ENCODE measurements around the gene SOX3. TPM values are rescaled to one million over a fixed set of nuclear protein-coding genes. Genes with fewer than 3 reads are reported as not detected.

Gene SOX3
- total RNA-seq, 1 experiment from 2014 or later, result not detected

DNA sequence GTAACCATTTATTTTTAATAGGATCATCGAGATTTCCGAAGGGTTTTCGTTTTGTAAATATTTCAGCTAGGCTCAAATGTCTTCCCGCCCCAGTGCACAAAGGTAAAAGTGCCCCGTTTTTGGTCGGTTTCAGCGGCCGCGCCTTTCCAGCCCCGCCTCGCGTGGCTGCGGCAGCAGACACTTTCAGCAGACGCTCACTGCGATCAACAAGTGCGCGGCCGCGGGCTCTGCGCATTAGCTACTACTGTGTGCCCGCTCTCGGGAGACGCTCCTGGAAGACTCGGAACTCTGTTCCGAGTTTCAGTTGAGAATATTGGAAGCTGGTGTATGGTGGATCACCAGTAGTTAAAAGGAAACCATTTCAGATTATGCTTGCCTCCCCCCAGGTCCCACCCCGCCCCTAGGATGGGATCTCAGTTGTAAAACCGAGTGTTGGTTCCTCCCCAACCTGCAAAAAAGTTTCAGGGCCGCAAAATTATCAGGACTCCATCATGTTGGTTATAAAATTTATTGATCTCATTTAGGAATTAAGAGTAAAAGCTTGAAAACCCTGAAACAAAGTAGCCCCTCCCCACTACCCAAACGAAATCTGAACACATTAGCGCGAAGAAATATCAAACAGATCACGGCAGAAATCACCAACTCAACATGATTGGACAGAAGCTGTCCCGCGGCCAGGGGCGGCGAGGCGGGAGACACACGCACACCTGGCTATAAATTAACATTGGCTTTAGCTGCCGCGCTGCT, 2.2 kb downstream of the SOX3 start:
- H4K20me1 ChIP-seq (ENCODE audit: insufficient read depth), result no peaks in the 10 kb centered on the region
- no peak overlapping the region for H3K27ac ChIP-seq (ENCODE audit: low read depth, low read length)
- no peak overlapping the region for H3K4me3 ChIP-seq (replicated peaks in 1 of 2; ENCODE audit: low read depth in 1 of 2, low read length in 2 of 2)
- TF ChIP-seq POLR2A (IDR thresholded peaks at IDR 0.05; ENCODE audit: borderline replicate concordance, extremely low read depth, insufficient read depth, insufficient read length), result no peak
- no peak for TF ChIP-seq EZH2phosphoT487 (IDR thresholded peaks at IDR 0.05; ENCODE audit: borderline replicate concordance)
- no peak for TF ChIP-seq CBX3 (IDR thresholded peaks at IDR 0.05; ENCODE audit: low read depth)
- no peak for TF ChIP-seq RAD21 (IDR thresholded peaks at IDR 0.05; ENCODE audit: low read depth)
- TF ChIP-seq SIN3A (IDR thresholded peaks at IDR 0.05; ENCODE audit: low read depth), result no peak
- TF ChIP-seq FOSL1 (IDR thresholded peaks at IDR 0.05; ENCODE audit: low read depth), result no peak
- TF ChIP-seq POLR2AphosphoS5 (IDR thresholded peaks at IDR 0.05; ENCODE audit: low read depth, low read length), result no peak
- TF ChIP-seq EZH2 (IDR thresholded peaks at IDR 0.05), result no peak
- TF ChIP-seq SRF (IDR thresholded peaks at IDR 0.05; ENCODE audit: low read depth), result no peak
- TF ChIP-seq JUND (IDR thresholded peaks at IDR 0.05), result no peak
- TF ChIP-seq, protein P1, sequence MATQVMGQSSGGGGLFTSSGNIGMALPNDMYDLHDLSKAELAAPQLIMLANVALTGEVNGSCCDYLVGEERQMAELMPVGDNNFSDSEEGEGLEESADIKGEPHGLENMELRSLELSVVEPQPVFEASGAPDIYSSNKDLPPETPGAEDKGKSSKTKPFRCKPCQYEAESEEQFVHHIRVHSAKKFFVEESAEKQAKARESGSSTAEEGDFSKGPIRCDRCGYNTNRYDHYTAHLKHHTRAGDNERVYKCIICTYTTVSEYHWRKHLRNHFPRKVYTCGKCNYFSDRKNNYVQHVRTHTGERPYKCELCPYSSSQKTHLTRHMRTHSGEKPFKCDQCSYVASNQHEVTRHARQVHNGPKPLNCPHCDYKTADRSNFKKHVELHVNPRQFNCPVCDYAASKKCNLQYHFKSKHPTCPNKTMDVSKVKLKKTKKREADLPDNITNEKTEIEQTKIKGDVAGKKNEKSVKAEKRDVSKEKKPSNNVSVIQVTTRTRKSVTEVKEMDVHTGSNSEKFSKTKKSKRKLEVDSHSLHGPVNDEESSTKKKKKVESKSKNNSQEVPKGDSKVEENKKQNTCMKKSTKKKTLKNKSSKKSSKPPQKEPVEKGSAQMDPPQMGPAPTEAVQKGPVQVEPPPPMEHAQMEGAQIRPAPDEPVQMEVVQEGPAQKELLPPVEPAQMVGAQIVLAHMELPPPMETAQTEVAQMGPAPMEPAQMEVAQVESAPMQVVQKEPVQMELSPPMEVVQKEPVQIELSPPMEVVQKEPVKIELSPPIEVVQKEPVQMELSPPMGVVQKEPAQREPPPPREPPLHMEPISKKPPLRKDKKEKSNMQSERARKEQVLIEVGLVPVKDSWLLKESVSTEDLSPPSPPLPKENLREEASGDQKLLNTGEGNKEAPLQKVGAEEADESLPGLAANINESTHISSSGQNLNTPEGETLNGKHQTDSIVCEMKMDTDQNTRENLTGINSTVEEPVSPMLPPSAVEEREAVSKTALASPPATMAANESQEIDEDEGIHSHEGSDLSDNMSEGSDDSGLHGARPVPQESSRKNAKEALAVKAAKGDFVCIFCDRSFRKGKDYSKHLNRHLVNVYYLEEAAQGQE (IDR thresholded peaks at IDR 0.05; ENCODE audit: low read depth), result no peak
- TF ChIP-seq, protein P2, sequence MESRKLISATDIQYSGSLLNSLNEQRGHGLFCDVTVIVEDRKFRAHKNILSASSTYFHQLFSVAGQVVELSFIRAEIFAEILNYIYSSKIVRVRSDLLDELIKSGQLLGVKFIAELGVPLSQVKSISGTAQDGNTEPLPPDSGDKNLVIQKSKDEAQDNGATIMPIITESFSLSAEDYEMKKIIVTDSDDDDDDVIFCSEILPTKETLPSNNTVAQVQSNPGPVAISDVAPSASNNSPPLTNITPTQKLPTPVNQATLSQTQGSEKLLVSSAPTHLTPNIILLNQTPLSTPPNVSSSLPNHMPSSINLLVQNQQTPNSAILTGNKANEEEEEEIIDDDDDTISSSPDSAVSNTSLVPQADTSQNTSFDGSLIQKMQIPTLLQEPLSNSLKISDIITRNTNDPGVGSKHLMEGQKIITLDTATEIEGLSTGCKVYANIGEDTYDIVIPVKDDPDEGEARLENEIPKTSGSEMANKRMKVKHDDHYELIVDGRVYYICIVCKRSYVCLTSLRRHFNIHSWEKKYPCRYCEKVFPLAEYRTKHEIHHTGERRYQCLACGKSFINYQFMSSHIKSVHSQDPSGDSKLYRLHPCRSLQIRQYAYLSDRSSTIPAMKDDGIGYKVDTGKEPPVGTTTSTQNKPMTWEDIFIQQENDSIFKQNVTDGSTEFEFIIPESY (IDR thresholded peaks at IDR 0.05; ENCODE audit: extremely low read depth, insufficient replicate concordance, low read length), result no peak
- no peak for TF ChIP-seq YY1 (IDR thresholded peaks at IDR 0.05; ENCODE audit: extremely low read depth, insufficient replicate concordance, low read depth, low read length)
- TF ChIP-seq TCF7L2 (IDR thresholded peaks at IDR 0.05; ENCODE audit: borderline replicate concordance, extremely low read depth, insufficient read depth, insufficient read length), result no peak
- no peak for TF ChIP-seq MAX (IDR thresholded peaks at IDR 0.05)
- no peak for TF ChIP-seq ZFX (IDR thresholded peaks at IDR 0.05)
- no peak for TF ChIP-seq EGR1 (IDR thresholded peaks at IDR 0.05; ENCODE audit: low read depth)
- no peak for TF ChIP-seq SP1 (IDR thresholded peaks at IDR 0.05; ENCODE audit: low read depth)
- TF ChIP-seq CEBPB (IDR thresholded peaks at IDR 0.05; ENCODE audit: low read depth), result no peak
- no peaks in the 10 kb centered on the region for H3K27me3 ChIP-seq (ENCODE audit: insufficient read depth, low read length)
- CTCF ChIA-PET, result no interaction called here
- H3K9me2 ChIP-seq (ENCODE audit: insufficient read depth), result no peaks in the 10 kb centered on the region
- no peaks in the 10 kb centered on the region for H3K4me1 ChIP-seq (ENCODE audit: control insufficient read depth in 1 of 2, insufficient read depth in 2 of 2, low read length in 2 of 2)
- DNase-seq (ENCODE audit: low read depth, low spot score) (no peak), ATAC-seq (no peak)
- BruUV-seq (replicated peaks), result no TSS peak
- no peaks in the 10 kb centered on the region for H3K79me2 ChIP-seq (ENCODE audit: insufficient read depth, low read length)
- no peaks in the 10 kb centered on the region for H3K36me3 ChIP-seq (ENCODE audit: control insufficient read depth in 1 of 2, insufficient read depth in 2 of 2, low read length in 2 of 2)
- POLR2A ChIA-PET, result no interaction called here
- no peak overlapping the region for H2AFZ ChIP-seq (ENCODE audit: low read depth, low read length, poor library complexity, severe bottlenecking)
- H3K9ac ChIP-seq (ENCODE audit: low read length), result no peak overlapping the region
- intact Hi-C loops (cut with micrococcal nuclease), result no loop called here
- H3K9me3 ChIP-seq (ENCODE audit: control insufficient read depth in 1 of 2, insufficient read depth in 1 of 2, low read depth in 1 of 2, low read length in 2 of 2), result no peaks in the 10 kb centered on the region
- RAD21 ChIA-PET (ENCODE audit: low non-redundant PET in 1 of 2, low total read pairs in 2 of 2, uncharacterized antibody in 2 of 2, unreplicated experiment in 2 of 2), result no interaction called here
- H3K4me2 ChIP-seq (ENCODE audit: low read length), result no peak overlapping the region
